HEK293T (cell line): ENCODE results near the gene UAP1.

Source experiments
- ELF4 ChIP-seq: fragments of 450-650 bp; IDR thresholded peaks from 2 replicates; pipeline ENCODE4 v1.6.1; 2017; ENCODE audit warnings: antibody characterized with exemption
- FOXA1 ChIP-seq: fragments of 450-650 bp; IDR thresholded peaks from 2 replicates; pipeline ENCODE4 v1.6.1; 2016; ENCODE audit warnings: mild to moderate bottlenecking
- FOXK2 ChIP-seq: fragments of 450-650 bp; IDR thresholded peaks from 2 replicates; pipeline ENCODE4 v1.6.1; 2016; ENCODE audit warnings: mild to moderate bottlenecking
- FOXM1 ChIP-seq: fragments of 450-650 bp; IDR thresholded peaks from 2 replicates; pipeline ENCODE4 v1.6.1; 2017; ENCODE audit warnings: mild to moderate bottlenecking, borderline replicate concordance
- HDGF ChIP-seq: fragments of 450-650 bp; IDR thresholded peaks from 2 replicates; pipeline ENCODE4 v1.6.1; 2017; ENCODE audit warnings: antibody characterized with exemption, borderline replicate concordance
- LEF1 ChIP-seq: fragments of 450-650 bp; IDR thresholded peaks from 2 replicates; pipeline ENCODE4 v1.6.1; 2017; ENCODE audit warnings: mild to moderate bottlenecking, borderline replicate concordance
- NFRKB ChIP-seq: fragments of 450-650 bp; IDR thresholded peaks from 2 replicates; pipeline ENCODE4 v1.6.1; 2016; ENCODE audit warnings: mild to moderate bottlenecking, moderate library complexity
- SP1 ChIP-seq: fragments of 450-650 bp; IDR thresholded peaks from 2 replicates; pipeline ENCODE4 v1.6.1; 2017
- SUZ12 ChIP-seq: fragments of 450-650 bp; IDR thresholded peaks from 2 replicates; pipeline ENCODE4 v1.6.1; 2016; ENCODE audit warnings: mild to moderate bottlenecking
- TARDBP ChIP-seq: fragments of 450-650 bp; IDR thresholded peaks from 2 replicates; pipeline ENCODE4 v1.6.1; 2016
- ZNF384 ChIP-seq: fragments of 450-650 bp; IDR thresholded peaks from 2 replicates; pipeline ENCODE4 v1.6.1; 2016
- TF ChIP-seq, protein P1 (sequence below): fragments of 450-650 bp; IDR thresholded peaks from 2 replicates; pipeline ENCODE4 v1.6.1; 2016

DNA sequence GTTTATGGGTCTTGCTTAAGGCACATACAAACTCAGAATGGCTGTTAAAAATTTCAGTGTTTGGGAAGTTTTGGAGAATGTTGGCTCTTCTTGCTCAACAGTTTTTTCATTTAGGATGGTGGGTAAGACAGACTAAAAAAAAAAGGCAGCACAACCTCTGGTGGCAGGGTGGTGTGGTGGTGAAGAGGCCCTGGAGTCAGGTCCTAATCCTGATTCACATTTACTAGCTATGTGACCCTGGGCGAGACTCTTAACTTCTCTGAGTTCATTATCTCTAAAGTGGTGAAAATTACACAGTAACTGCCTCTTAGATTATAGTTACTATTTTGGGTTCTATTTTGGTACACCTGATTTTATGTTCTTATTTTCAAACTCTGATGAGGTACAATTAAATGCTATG lies 11.6 kb downstream of the UAP1 start:
- TF ChIP-seq SUZ12 (no peak), SP1 (no peak), FOXM1 (no peak), NFRKB (no peak), FOXA1 (no peak), TARDBP (no peak), HDGF (no peak), ELF4 (no peak), ZNF384 (no peak), LEF1 (no peak), FOXK2 (no peak)
- TF ChIP-seq, protein P1, sequence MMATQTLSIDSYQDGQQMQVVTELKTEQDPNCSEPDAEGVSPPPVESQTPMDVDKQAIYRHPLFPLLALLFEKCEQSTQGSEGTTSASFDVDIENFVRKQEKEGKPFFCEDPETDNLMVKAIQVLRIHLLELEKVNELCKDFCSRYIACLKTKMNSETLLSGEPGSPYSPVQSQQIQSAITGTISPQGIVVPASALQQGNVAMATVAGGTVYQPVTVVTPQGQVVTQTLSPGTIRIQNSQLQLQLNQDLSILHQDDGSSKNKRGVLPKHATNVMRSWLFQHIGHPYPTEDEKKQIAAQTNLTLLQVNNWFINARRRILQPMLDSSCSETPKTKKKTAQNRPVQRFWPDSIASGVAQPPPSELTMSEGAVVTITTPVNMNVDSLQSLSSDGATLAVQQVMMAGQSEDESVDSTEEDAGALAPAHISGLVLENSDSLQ, result no peak
